ENCODE measurements around the gene SMTNL2.

SMTNL2 gene

GRCh38 chr17:4584101-4584916 lies at the start of gene SMTNL2:
Gene SMTNL2, plus strand, starts transcription at chr17:4584529. Its CDS starts 77 bp downstream, at chr17:4584606.
- no peak for DNase-seq

GRCh38 chr17:4534928-4535666 lies 49.2 kb upstream of the SMTNL2 start:
- no peak for DNase-seq

- no peak for DNase-seq
Measured at GRCh38 chr17:4535667-4536258, 48.6 kb upstream of the SMTNL2 start.

GRCh38 chr17:4536259-4536741 lies 48.0 kb upstream of the SMTNL2 start:
- no peak for DNase-seq

GRCh38 chr17:4536742-4537411 lies 47.5 kb upstream of the SMTNL2 start:
- DNase-seq = no peak

- no peak for DNase-seq
Measured at GRCh38 chr17:4537451-4538235, 46.7 kb upstream of the SMTNL2 start.

- DNase-seq = no peak
Measured at GRCh38 chr17:4538236-4539002, 45.9 kb upstream of the SMTNL2 start.

- DNase-seq = no peak
Measured at GRCh38 chr17:4539025-4539424, 45.3 kb upstream of the SMTNL2 start.

GRCh38 chr17:4539576-4540223 lies 44.6 kb upstream of the SMTNL2 start:
- no peak for DNase-seq

GRCh38 chr17:4540224-4540651 lies 44.1 kb upstream of the SMTNL2 start:
- no peak for DNase-seq

GRCh38 chr17:4540687-4541327 lies 43.5 kb upstream of the SMTNL2 start:
- no peak for DNase-seq

GRCh38 chr17:4541328-4542002 lies 42.9 kb upstream of the SMTNL2 start:
- DNase-seq = no peak

GRCh38 chr17:4542003-4542725 lies 42.2 kb upstream of the SMTNL2 start:
- no peak for DNase-seq

- no peak for DNase-seq
Measured at GRCh38 chr17:4542726-4543191, 41.6 kb upstream of the SMTNL2 start.

- no peak for DNase-seq
Measured at GRCh38 chr17:4543557-4544026, 40.7 kb upstream of the SMTNL2 start.

GRCh38 chr17:4544135-4544950 lies 40.0 kb upstream of the SMTNL2 start:
- no peak for DNase-seq

GRCh38 chr17:4544951-4545216 lies 39.4 kb upstream of the SMTNL2 start:
- DNase-seq = no peak
